NCI-H524 treated with DMSO at 0.1 percent for 48 hours (cell line): Measurements from ENCODE around the gene PDGFB.
"Not testable (repeated sequence)": the region's sequence is repeated elsewhere in the genome, so short reads cannot be mapped to it uniquely, and the experiment has no call there.

Source experiments
- DNase-seq: peaks from one replicate; lab custom pipeline; 2025; lab: John Stamatoyannopoulos, UW

Gene PDGFB

DNA sequence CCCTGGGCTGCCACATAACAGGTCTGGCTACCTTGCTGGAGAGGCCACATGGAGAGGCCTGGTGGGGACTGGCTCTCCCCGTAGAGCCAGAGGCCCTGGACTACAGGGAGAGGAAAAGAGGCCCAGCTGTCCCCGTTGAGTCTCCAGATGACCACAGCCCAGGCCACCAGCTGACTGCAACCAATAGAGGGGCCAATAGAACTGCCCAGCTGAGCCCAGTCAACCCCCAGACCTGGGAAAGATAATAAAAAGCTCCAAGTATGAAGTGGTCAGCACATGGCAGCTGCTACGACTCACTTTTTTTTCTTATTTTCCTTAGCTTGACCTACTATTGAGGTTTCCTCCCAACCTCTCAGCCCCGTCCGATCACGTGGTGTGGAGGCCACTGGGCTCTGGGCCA lies 18.4 kb downstream of the PDGFB start:
- DNase-seq = no peak

DNA sequence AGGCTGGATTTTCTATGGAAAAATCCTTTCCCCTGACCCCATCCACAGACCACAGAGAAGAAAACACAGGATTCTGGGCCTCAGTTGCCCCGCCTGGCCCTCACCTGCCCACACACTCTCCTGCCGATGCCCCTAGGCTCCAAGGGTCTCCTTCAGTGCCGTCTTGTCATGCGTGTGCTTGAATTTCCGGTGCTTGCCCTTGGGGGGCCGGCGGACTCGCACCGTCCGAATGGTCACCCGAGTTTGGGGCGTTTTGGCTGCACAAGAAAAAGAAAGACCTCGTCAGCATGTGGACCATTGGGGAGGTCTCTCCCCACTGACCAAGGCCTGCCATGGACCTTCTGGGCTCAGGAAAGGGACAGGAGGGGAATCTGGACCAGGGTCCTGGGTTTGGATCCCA lies 19.2 kb downstream of the PDGFB start:
- DNase-seq = no peak

DNA sequence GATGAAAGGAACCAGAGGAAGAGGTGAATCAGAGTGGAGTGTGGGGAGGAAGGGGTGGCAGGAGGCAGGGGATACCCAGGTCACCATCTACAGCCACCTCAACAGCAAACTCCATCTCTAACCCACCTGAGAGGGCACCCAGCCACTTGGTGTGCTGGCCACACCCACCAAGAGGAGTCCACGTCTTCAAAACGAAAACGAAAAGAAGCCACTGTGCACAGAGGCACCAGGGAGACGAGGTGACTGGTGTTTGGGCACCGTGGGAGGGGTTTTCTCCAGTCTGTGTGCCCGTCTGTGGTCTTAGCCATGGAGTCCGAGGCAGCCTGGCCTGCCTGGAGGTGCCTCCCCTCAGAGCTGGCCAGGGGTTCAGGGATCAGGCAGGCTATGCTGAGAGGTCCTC lies 20.2 kb downstream of the PDGFB start:
- no peak for DNase-seq

DNA sequence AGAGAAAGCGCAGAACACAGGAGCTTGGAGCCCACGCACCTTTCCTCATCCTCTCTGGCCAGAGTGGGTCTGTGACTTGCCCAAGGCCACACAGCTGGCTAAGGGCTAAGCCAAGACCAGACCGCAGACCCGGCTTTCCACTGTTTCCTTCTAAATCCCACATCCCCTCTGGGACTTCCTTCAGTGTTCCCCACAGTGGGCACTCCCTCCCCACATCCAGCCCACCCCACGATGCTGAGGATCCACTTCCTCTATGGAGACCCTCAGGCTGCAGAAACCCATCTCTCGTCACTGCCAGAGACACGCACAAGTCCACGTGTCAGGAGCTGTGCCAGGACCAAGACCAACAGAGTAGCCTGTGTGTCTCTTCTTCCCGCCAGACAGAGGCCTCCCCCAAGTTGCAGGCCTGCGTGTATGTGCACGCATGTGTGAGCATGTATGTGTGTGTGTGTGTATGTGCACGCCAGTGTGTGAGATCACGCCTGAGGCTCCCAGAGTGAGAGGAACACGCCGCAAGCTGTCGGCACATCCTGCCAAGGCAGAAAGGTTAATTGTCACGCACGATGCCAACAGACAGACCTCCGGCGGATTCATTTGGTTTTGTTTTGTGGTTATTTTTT lies 21.6 kb downstream of the PDGFB start:
- no peak for DNase-seq

DNA sequence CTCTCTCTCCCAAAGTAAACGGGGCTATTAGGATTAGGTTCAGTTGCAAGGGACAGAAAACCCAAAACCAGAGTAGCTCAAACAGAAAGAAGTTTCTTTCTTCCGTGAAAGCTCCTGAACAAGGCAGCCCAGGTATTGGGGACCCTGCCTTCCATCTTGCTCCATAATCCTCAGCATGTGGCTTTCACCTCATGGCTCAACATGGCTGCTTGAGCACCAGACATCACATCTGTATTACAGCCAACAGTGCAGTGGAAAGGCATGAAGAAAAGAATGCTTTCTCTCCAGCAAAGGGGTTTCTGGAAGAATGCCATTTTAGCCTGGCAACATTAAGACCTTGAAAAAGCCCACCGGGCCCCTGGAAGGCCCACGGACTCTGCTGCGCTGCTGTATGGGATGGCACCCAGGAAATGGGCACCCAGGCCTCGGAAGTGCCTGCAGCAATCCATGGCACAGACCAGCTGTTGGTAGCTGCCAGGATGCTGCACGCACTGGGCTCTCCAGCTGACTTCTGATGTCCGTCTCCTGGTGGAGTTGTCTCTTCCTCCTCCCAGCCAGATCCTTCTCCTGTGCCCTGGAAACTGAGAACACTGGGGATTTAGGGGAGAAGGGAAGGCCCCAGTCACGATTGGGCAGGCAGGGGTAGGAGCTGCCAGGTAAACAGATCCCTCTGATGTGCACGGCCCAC lies 22.6 kb downstream of the PDGFB start:
- no peak for DNase-seq

DNA sequence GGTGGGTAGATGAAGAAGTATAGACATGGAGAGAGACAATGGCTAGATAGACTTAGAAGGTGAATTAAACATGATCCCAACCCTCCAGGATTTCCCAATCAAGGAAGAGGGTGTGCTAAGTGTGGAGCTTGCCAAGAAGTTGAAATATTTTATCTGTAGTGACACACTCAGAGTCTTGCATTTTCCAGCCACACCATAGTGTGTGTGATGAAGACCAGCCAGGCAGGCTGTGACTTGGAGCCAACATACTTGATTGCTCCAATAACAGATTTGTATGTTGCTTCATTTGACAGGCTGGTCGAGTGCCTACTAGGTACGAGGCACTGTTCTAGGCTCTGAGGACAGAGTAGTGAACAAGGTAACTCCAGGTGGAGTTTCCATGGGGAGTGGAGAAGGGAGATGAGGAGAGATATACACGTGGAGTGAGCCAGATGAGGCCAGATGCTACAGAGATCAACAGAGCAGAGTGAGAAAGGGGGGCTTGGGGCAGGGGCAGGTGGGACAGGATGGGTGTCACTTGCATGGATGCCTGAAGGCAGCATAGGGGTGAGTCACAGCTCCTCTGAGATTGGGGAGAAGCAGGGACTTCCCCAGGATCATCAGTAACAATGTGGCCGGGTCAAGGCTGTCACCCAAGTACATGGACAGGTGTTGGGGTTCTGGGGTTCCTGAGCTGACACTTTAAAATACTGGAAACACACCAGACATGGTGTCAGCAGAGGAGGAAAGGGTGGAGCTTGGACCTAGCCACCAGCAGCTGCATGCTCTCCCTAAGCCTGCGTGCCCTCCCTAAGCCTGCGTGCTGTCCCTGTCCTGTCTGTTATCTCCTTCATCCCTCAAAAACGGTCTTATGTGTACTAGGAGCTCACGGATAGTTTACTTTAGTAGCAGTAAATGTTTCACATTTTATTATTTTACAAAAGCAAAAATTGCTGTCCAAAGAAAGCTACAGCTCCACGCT lies 23.6 kb downstream of the PDGFB start:
- no peak for DNase-seq

DNA sequence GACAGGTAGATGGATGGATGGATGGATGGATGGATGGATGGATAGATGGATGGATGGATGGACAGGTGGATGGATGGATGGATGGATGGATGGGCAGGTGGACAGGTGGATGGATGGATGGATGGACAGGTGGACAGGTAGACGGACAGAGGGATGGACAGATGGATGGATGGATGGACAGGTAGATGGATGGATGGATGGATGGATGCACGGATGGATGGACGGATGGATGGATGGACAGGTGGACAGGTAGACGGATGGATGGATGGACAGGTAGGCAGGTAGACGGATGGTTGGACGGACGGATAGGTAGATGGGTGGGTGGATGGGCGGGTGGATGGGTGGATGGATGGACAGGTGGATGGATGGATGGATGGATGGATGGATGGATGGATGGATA lies 24.3 kb downstream of the PDGFB start:
- no peak for DNase-seq

DNA sequence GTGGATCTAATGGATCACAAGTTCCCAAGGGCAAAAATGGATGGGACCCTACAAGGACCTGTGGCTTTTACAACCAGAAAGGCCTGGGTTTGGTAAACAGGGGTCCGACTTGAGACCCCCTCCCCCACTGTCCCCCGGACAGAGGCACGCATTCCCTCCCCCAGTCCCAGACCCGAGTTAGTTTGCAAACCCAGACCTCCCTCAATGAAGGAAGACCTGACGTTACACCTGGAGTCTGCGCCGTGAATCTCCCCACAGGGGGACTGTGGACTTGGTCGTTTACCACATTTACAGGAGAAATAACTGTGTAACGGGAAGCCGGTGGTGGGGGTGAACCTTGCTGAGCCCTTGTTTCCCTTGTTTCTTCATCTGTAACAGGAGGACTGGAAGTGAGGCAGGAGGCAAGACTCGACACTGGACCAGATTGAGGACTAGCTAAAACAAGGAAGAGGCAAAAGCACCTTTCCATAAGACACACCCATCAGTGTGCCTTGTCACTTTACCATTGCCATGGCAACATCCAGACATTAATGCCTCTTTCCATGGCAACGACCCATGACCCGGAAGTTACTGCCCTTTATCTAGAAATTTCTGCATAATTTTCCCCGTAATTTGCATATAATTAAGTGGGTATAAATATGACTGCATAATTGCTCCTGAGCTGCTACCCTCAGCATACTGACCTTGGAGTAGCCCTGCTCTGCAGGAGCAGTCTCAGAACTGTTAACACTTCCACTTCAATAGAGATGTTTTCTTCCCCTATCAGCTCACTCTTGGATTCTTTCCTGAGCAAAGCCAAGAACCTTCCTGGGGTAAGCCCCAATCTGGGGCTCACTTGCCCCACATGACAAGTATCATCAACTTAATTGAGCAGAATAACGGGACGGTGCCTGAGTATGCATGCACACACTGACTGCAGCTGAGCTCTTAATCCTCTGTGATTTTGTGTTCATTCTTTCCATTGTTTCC lies 25.4 kb downstream of the PDGFB start:
- DNase-seq = no peak

DNA sequence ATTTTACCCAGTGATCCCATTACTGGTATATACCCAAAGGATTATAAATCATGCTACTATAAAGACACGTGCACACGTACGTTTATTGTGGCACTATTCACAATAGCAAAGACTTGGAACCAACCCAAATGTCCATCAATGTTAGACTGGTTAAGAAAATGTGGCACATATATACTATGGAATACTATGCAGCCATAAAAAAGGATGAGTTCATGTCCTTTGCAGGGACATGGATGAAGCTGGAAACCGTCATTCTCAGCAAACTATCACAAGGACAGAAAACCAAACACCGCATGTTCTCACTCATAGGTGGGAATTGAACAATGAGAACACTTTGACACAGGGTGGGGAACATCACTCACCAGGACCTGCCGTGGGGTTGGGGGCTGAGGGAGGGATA lies 26.4 kb downstream of the PDGFB start:
- DNase-seq = not testable (repeated sequence)

DNA sequence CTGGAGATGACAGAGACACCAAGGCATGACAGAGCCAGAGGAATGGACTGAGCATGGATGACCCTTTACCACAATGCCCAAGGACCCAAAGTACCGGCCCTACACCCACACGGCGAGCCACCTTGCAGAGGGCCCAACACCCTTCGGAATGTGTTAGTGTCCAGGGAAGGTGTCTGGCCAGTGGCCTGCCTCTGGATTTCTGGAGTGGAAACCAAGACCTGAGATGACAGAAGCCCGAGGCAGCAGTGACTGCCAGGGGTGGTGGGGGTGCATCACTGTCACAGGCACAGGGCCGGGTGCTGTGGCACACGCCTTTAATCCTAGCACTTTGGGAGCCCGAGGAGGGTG lies 28.7 kb downstream of the PDGFB start:
- DNase-seq = no peak

DNA sequence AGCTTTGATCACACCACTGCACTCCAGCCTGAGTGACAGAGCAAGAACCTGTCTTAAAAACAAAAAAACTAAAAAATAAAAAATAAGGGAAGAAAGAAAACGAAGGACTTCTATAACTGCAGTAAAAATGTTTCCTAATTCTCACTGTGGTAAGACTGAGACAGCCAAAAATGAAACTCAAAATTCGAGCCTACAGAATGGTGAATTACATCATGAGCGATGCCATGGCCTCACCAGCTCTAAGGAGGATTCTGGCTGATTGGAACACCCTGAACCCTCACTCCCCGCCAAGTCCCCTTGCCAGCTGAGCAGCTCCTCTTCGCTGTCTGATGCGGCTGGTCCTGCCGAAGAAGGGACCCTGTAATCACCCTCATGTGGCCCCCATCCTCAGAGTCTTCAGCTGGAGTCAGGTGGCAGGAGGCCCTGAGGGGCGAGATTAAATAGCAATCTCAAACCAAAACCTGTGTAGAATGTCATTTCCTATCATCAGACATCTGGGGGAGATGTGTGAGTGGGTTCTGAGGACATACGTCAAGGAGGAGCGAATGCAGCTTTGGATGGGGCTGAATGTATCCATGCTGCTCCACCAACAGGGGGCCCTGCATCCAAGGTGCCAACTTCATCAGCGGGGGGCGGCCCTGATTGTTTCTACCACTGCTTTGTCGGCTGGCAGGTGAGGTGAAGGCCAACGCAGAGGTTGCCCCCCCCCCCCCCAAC lies 29.2 kb downstream of the PDGFB start:
- DNase-seq = no peak

DNA sequence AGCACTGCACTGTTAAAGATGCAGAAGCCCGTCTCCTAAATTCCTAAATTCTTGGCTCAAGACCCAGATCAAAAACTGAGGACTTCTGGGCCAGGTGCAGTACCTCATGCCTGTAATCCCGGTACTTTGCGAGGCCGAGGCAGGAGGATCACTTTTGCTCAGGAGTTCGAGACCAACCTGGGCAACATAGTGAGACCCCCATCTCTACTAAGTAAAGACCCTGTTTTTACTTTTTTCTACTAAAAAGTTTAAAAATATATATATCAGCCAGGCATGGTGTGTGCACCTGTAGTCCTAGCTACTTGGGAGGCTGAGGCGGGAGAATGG lies 29.7 kb downstream of the PDGFB start:
- no peak for DNase-seq

DNA sequence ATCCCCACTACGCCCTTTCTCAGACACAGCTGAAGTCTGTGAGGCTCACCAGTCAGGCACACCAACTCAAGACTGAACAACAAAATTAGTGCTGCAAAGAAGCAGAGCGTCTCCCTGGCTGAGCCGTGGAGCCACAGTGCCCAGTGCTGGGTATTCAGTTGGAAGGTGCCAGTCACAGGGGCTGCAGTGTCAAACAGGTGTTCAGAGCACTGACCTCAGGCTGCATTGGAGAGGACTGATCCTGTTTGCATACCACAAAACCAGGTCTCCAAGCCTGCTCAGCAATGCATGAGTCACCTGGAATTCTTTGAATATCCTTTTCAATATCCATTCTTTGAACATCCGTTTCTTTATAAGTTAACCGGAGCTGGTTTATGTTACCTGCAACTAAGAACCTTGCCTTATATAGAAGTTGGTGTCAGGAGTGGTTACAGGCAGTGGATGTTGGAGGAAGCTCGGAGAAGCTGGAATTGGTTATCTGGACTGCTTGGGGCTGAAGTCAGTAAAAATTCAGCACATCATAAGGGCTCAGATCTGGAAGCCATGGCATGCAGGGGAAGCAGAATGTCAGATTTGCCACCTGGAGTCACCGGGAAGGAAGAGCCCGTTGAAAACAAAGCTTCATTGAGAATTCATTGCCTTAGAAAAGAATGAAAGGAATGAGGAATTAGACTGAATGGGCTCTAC lies 30.3 kb downstream of the PDGFB start:
- no peak for DNase-seq

DNA sequence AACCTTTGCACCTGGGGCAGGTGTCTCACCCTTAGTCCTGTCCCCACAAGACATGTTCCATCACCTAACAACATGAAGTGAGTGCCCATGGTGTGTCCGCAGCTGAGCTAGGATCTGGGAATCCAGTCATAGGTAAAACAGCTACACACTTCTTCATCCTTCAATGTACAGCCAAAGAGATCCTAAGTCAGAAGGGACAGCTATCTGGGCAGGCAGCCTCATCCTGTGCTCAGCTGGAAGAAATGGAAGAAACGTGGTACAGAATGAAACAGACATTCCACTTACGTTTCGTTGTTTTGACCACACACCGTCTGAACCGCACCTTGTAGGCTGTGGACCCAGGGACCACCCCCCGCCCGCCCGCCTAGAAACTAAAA lies 30.8 kb downstream of the PDGFB start:
- no peak for DNase-seq

DNA sequence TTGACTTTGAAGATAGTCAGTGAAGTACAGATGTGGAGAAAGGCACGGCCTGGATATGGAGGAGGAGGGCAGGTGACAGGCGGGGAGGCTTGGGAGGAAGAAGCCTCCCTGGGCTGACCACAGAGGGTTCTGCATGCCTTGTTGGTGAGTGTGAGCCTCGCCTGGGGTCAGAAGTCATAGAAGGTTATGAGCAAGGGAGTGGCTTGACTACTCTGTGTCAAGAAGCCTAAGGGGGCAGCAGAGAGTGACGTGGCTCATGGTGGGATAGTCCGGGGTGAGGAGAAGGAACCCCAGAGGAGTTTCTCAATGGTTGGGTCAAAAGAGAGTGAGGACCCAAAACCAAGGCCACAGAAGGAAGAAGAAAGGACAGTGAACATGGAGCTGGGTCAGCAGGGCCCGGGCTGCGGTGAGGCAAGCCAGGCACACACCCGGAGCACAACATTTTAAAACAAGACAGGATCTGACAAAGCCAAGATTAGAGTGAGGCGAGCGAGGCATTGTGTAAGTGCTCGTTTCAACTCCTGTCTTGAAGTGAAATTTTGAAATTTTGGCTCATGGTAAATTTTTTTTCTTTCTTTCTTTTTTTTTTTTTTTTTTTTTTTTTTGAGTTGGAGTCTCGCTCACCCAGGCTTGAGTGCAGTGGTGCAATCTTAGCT lies 31.9 kb downstream of the PDGFB start:
- DNase-seq = no peak

DNA sequence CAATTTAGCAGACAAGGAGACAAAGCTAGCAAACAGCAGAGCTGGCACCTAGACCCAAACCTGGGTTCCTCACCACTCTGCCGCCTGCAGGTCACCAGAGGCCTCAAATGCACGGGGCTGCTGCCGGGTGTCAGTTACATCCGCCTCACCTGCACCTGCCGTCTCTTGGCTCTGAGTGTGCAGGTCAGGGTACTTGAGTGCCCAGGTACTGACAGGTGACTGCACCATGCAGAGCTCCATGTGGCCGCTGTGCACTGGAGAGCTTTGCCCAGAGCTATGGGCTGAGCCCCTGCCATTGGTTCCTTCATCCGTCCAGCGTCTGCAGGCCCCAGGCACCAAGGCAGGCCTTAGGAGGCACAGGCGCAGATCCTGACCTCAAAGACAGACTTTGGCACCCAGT lies 35.0 kb downstream of the PDGFB start:
- DNase-seq = no peak

DNA sequence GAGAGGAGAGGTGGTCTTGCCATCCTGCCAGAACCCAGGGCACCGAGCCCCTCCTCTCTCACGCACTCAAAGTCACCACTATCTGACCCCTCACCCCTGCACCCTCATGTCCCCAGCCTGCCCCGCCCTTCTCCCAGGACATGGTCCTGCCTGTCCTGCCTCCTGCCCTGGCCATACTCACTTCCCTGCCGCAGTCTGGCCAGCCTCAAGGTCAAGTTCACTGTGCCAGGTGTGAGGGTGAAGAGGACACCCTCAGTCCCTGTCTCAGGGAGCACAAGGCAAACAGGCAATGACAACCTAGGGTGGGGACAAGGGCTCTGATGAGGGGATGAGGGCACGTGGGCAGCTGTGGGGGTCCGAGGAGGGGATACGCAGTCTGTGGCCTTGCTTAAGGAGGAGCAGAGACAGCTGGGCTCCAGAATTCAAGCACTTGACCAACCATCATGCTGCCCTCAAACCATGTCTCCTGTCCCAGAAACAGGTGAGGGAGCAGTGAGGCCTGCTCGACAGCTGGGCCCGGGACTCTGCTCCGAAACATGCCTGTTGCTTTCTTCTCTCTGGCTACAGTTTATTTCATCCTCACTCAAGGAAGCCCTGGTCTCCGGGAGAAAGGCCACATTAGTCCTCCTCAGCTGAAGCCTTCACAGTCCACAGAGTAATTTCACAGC lies 36.6 kb downstream of the PDGFB start:
- DNase-seq = no peak

DNA sequence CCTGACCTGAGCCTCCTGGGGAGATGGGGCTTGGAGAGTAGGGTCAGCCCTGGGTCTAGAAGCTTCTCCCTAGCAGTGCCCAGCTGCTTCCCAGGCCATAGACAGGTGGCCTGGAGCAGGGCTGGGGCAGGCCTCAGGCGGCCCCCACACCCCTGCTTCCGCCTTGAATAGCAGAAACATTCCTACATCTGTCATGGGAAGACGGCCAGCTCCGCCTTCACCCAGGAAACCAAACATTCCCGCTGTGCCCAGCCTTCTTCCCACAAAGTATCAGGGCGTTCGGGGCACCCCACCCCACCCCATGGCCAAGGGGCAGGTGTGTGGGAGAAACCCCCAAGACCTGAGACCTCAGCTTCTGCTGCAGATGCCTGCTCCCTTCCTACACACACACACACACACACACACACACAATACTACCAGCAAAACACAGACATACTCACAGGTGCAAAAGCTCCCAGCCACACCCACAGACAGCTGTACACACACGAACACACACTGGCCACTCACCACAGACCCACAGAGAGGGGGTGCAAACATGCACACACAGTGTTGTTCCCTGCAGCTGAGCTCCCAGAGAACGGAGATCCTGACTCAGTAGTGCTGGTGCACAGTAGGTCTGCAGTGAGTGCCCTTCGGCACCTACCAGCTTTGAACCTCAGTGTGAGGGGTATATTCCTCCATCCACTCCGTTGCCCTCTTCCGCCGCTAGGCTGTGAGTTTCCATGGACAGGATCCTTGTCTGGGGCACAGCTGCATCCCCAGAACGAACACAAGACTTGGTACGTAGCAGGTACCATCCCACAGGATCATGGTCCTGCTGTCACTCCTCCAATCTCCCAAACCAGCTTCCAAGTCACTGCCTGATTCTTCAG lies 37.4 kb downstream of the PDGFB start:
- DNase-seq = no peak

DNA sequence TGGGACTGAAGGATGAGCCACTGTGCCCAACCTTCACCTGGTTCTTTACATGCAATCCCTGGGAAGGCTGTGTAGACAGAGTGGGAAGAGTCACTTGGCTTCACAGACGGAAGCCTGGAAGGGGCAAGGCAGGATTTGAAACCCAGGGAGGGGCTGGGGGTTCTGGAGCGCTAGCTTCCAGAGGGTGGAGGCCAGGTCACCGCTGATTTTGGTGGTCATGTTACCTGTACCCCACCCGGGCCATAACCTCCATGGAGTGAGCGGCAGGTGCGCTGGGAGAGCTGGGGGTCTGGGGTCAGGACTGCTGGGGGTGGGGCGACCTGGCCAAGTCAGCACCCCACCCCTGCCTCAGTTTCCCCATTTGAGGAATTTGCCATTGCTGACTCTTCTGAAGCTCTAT lies 38.3 kb downstream of the PDGFB start:
- DNase-seq = no peak
